Osteocyte (in vitro differentiated cells): ENCODE results near the gene ARPC4. TPM values are rescaled to one million over a fixed set of nuclear protein-coding genes. Genes with fewer than 3 reads are reported as not detected.
A peak's percentile ranks its signal among the peaks of the same experiment; 100 is the strongest.

Source experiments
- DNase-seq: peaks from one replicate; pipeline ENCODE4 v3.0.0; 2021; ENCODE audit warnings: mixed read lengths; ENCODE audit not compliant: unreplicated experiment; ENCODE audit errors: extremely low spot score
- H3K27ac Mint-ChIP-seq: one replicate; pipeline ENCODE4 v1.8.0; 2021; ENCODE audit warnings: mild to moderate bottlenecking, mixed read lengths; ENCODE audit not compliant: unreplicated experiment
- H3K27me3 Mint-ChIP-seq: one replicate; pipeline ENCODE4 v1.8.0; 2021; ENCODE audit warnings: mixed read lengths; ENCODE audit not compliant: unreplicated experiment
- H3K36me3 Mint-ChIP-seq: one replicate; pipeline ENCODE4 v1.8.0; 2021; ENCODE audit warnings: mixed read lengths; ENCODE audit not compliant: unreplicated experiment
- H3K4me1 Mint-ChIP-seq: one replicate; pipeline ENCODE4 v1.8.0; 2021; ENCODE audit warnings: mixed read lengths; ENCODE audit not compliant: unreplicated experiment
- H3K4me3 Mint-ChIP-seq: one replicate; pipeline ENCODE4 v1.8.0; 2021; ENCODE audit warnings: mild to moderate bottlenecking, moderate library complexity, mixed read lengths; ENCODE audit not compliant: unreplicated experiment
- H3K9me3 Mint-ChIP-seq: one replicate; pipeline ENCODE4 v1.8.0; 2021; ENCODE audit warnings: mixed read lengths; ENCODE audit not compliant: unreplicated experiment
- CTCF ChIP-seq: fragments of 200-600 bp; sonication (generic); IDR thresholded peaks from 2 replicates; pipeline ENCODE4 v1.5.0; 2021; ENCODE audit warnings: antibody characterized with exemption, mild to moderate bottlenecking, moderate library complexity
- total RNA-seq: library from RNA; stranded (reverse); gene quantifications from 2 replicates; pipeline ENCODE4 v1.2.1, GENCODE V29; 2021

The ARPC4 gene
- total RNA-seq, 1 donor from 2014 or later: 140 TPM

- H3K4me1 Mint-ChIP-seq: peaks cover 32% of the 10 kb centered on the region
- DNase-seq: no peak
- H3K36me3 Mint-ChIP-seq: peaks cover 43% of the 10 kb centered on the region
- no peak overlapping the region for H3K4me3 Mint-ChIP-seq
- no peaks in the 10 kb centered on the region for H3K9me3 Mint-ChIP-seq
- H3K27me3 Mint-ChIP-seq: no peaks in the 10 kb centered on the region
- peak overlapping the region; percentile 27 for H3K27ac Mint-ChIP-seq
- no peak for TF ChIP-seq CTCF
These were observed 45.6 kb upstream of the ARPC4 start for GRCh38 chr3:9747267-9747666.

DNA sequence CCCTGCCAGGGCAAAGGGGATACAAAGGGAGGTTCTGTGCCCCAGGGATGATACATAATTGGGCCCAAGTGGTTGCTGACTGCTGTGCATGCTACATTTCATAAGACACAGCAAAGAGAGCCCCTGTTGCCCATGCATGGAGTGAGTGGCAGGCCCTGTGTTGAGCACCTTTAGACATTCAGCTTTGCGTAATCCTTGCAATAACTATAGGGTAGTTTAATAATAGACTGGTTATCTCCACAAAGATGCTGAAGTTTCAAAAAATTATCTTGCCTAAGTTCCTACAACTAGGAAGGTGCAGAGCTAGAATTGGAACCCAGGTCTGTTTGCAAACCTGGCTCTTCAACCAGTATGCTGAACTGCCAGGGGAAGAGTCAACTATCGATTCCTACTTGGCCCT lies 44.9 kb upstream of the ARPC4 start:
- Mint-ChIP-seq H3K27ac (peak overlapping the region; percentile 97), H3K4me3 (no peak overlapping the region), H3K36me3 (peaks cover 41% of the 10 kb centered on the region), H3K27me3 (no peaks in the 10 kb centered on the region), H3K9me3 (no peaks in the 10 kb centered on the region), H3K4me1 (peaks cover 32% of the 10 kb centered on the region)
- DNase-seq: no peak
- TF ChIP-seq CTCF: no peak

DNA sequence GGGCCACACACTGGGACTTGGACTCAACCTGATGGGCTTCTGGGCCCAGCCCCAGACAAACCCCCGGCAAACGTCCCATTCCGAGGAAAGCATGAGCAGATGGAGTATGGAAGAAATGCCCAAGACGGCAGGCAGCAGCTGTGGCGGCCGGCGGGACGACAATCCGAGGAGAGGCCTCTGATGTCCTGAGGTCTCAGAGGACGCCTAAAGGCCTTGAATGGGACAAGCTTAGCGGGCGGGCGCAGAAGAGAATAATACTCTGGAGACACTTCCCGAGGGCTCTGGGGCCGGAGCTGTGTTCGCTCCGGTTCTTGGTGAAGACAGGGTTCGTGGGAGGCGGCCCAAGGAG lies 43.6 kb upstream of the ARPC4 start:
- H3K4me3 Mint-ChIP-seq: peak overlapping the region; percentile 95
- TF ChIP-seq CTCF: no peak
- DNase-seq: no peak
- H3K4me1 Mint-ChIP-seq: peaks cover 34% of the 10 kb centered on the region
- H3K27me3 Mint-ChIP-seq: no peaks in the 10 kb centered on the region
- H3K9me3 Mint-ChIP-seq: no peaks in the 10 kb centered on the region
- H3K36me3 Mint-ChIP-seq: peaks cover 36% of the 10 kb centered on the region
- peak overlapping the region; percentile 97 for H3K27ac Mint-ChIP-seq

DNA sequence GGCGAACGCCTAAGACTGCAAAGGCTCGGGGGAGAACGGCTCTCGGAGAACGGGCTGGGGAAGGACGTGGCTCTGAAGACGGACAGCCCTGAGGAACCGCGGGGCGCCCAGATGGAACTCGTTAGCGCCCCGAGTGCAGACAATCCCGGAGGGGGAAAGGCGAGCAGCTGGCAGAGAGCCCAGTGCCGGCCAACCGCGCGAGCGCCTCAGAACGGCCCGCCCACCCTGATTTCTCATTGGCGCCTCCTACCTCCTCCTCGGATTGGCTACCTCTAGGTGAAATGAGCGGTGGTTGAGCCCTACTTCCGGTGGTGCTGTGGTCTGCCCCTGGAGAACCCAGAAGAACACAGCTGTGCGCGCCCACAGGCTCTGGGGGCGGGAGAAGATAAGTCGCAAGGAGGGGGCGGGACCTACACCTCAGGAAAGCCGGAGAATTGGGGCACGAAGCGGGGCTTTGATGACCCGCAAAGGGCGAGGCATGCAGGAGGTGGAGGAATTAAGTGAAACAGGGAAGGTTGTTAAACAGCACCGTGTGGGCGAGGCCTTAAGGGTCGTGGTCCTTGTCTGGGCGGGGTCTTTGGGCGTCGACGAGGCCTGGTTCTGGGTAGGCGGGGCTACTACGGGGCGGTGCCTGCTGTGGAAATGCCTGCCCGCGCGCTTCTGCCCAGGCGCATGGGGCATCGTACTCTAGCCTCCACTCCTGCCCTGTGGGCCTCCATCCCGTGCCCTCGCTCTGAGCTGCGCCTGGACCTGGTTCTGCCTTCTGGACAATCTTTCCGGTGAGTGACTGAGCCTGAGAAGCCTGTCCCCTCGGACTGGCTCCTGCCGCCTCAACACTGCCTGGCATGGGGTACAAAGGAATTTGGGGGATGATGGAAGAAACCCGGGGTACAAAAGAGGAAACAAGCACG lies 43.0 kb upstream of the ARPC4 start, which contains the start of gene OGG1:
OGG1 (plus strand) TSS at position 308 of the 911 bp plus-strand sequence; CDS start at position 643, 335 bp downstream.
- peak within 1 kb of the TSS; percentile 97 for H3K27ac Mint-ChIP-seq
- no peaks in the 10 kb centered on the region for H3K27me3 Mint-ChIP-seq
- peak; percentile 99 for DNase-seq
- H3K9me3 Mint-ChIP-seq: no peaks in the 10 kb centered on the region
- H3K4me3 Mint-ChIP-seq: peak within 1 kb of the TSS; percentile 95
- peaks cover 32% of the 10 kb centered on the region for H3K36me3 Mint-ChIP-seq
- no peak for TF ChIP-seq CTCF
- H3K4me1 Mint-ChIP-seq: peaks cover 39% of the 10 kb centered on the region

GRCh38 chr3:9750556-9751411 lies 42.1 kb upstream of the ARPC4 start:
- no peak for TF ChIP-seq CTCF
- DNase-seq: no peak
- Mint-ChIP-seq H3K27ac (peak overlapping the region; percentile 97), H3K27me3 (no peaks in the 10 kb centered on the region), H3K4me1 (peaks cover 41% of the 10 kb centered on the region), H3K9me3 (no peaks in the 10 kb centered on the region), H3K36me3 (peaks cover 29% of the 10 kb centered on the region), H3K4me3 (peak overlapping the region; percentile 95)
